Omental fat pad (tissue), 4 donors: ENCODE results near the gene AIP. TPM values are rescaled to one million over a fixed set of nuclear protein-coding genes. Genes with fewer than 3 reads are reported as not detected.
A peak's percentile ranks its signal among the peaks of the same experiment; 100 is the strongest.

Experiments
- ATAC-seq: fragments of 150-250 bp; one replicate; pipeline ENCODE4 v1.9.1; 2016; ENCODE audit warnings: mild to moderate bottlenecking, moderate library complexity; ENCODE audit not compliant: low FRiP score
- DNase-seq: peaks from one replicate; pipeline ENCODE4 v3.0.0-alpha.2; 2019; ENCODE audit warnings: low spot score
- CTCF ChIP-seq, 3 donors: fragments of 450-650 bp; IDR thresholded peaks; one replicate each; pipeline ENCODE4 v1.5.1; 2016 to 2017; ENCODE audit warnings: antibody characterized with exemption in 3 of 3, mild to moderate bottlenecking in 3 of 3, moderate library complexity in 2 of 3
- total RNA-seq, 4 donors: library from RNA; depleted of rRNA; stranded (reverse); fragments of >200 nt; gene quantifications; one replicate each; pipeline ENCODE4 v1.1.0, GENCODE V29; 2016

Gene AIP
- total RNA-seq, 4 donors from 2014 or later = 51.2 to 67.5 (median 62.1) TPM

GRCh38 chr11:67449116-67449844 lies 33.5 kb upstream of the AIP start:
- no peak for ATAC-seq
- DNase-seq = no peak
- TF ChIP-seq CTCF (IDR thresholded peaks at IDR 0.05) = no peak

- DNase-seq (no peak), ATAC-seq (no peak)
- TF ChIP-seq CTCF (IDR thresholded peaks at IDR 0.05) = no peak
Observed at GRCh38 chr11:67450796-67451657, 31.8 kb upstream of the AIP start.

- TF ChIP-seq CTCF (IDR thresholded peaks at IDR 0.05) = no peak
- no peak for ATAC-seq
- no peak for DNase-seq
Observed at GRCh38 chr11:67451658-67451976, 31.2 kb upstream of the AIP start.

- peak; percentile 15 for ATAC-seq
- DNase-seq = no peak
- no peak for TF ChIP-seq CTCF (IDR thresholded peaks at IDR 0.05)
Observed at GRCh38 chr11:67452141-67452952, 30.5 kb upstream of the AIP start, which contains the start of gene GPR152. GPR152 (minus strand) TSS chr11:67452729; CDS start chr11:67452724, 5 bp downstream.

- no peak for TF ChIP-seq CTCF (IDR thresholded peaks at IDR 0.05)
- ATAC-seq (no peak), DNase-seq (no peak)
Observed at GRCh38 chr11:67453816-67454732, 28.8 kb upstream of the AIP start.

- ATAC-seq = no peak
- TF ChIP-seq CTCF (IDR thresholded peaks at IDR 0.05) = no peak
- no peak for DNase-seq
Observed at GRCh38 chr11:67455054-67455453, 27.8 kb upstream of the AIP start, which contains the start of gene CABP4. CABP4 (plus strand) TSS chr11:67455354; CDS start chr11:67455424, 70 bp downstream.
